GM12865 (cell line): ENCODE data around the gene MPZL1.

Experiments used
- DNase-seq: peaks from one replicate; pipeline ENCODE4 v3.0.0; 2010; ENCODE audit warnings: low read depth
- H3K4me3 ChIP-seq: 2 replicates; pipeline ENCODE4 v1.5.1; 2011; ENCODE audit warnings: mild to moderate bottlenecking, low read depth, low read length, control low read depth
- TF ChIP-seq, protein P1 (sequence below): IDR thresholded peaks from 2 replicates; pipeline ENCODE4 v1.5.1; 2011; ENCODE audit warnings: low read length, control low read depth, low read depth, inconsistent platforms; ENCODE audit not compliant: insufficient read depth; ENCODE audit errors: missing control alignments

MPZL1 gene

GRCh38 chr1:167721617-167722151 lies at the start of gene MPZL1:
TSS of gene MPZL1 (plus strand) at chr1:167721982. CDS start at chr1:167722152, 170 bp downstream.
- peak; percentile 97 for DNase-seq
- TF ChIP-seq, protein P1, sequence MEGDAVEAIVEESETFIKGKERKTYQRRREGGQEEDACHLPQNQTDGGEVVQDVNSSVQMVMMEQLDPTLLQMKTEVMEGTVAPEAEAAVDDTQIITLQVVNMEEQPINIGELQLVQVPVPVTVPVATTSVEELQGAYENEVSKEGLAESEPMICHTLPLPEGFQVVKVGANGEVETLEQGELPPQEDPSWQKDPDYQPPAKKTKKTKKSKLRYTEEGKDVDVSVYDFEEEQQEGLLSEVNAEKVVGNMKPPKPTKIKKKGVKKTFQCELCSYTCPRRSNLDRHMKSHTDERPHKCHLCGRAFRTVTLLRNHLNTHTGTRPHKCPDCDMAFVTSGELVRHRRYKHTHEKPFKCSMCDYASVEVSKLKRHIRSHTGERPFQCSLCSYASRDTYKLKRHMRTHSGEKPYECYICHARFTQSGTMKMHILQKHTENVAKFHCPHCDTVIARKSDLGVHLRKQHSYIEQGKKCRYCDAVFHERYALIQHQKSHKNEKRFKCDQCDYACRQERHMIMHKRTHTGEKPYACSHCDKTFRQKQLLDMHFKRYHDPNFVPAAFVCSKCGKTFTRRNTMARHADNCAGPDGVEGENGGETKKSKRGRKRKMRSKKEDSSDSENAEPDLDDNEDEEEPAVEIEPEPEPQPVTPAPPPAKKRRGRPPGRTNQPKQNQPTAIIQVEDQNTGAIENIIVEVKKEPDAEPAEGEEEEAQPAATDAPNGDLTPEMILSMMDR: no peak

GRCh38 chr1:167672831-167673230 lies 49.0 kb upstream of the MPZL1 start:
- TF ChIP-seq, protein P1: no peak
- no peak for DNase-seq
- H3K4me3 ChIP-seq: no peak overlapping the region

More at GRCh38 chr1:167721617-167722151, at the start of gene MPZL1:
- peak within 1 kb of the TSS; percentile 79 for H3K4me3 ChIP-seq

- TF ChIP-seq, protein P1: no peak
- DNase-seq: no peak
- no peak overlapping the region for H3K4me3 ChIP-seq
Measured at GRCh38 chr1:167673265-167673664, 48.5 kb upstream of the MPZL1 start.

DNA sequence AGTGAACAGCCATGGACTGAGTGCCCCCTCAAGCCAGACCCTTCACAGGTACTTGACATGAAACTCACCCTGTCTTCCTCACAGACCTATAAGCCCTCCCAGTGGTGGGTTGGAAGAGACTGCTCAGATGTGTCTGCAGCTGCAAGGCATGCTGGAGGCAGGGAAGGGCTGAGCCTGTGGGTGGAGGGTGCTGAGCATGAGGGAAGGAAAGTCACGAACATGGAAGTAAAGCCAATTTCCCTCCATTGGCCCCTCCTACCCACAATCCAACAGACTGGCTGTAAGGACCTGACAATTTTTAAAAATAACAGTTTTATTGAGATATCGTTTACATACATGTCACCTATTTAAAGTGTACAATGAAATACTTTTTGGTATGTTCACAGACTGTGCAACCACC lies 47.6 kb upstream of the MPZL1 start:
- DNase-seq: no peak
- H3K4me3 ChIP-seq: no peak overlapping the region
- TF ChIP-seq, protein P1: no peak

DNA sequence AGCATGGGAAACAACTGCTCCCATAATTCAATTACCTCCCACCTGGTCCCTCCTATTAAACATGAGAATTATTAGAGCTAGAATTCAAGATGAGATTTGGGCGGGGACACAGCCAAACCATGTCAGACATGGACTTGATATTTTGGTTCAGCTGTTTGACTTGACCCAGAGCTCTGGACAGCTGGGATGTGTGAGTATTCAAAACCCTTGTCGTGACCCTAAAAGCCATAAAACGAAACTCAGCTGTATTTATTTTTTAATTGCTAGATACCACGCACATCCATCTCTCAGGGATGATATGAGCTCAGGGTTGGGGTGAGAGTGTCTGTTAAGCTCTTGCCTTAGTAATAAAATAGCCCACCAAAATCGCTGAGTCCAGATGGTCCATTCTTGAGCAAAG lies 46.3 kb upstream of the MPZL1 start:
- H3K4me3 ChIP-seq: no peak overlapping the region
- TF ChIP-seq, protein P1: no peak
- DNase-seq: no peak

- DNase-seq: peak; percentile 86
- no peak overlapping the region; the same call in 1 of the 2 replicates for H3K4me3 ChIP-seq
- TF ChIP-seq, protein P1: no peak
Measured at GRCh38 chr1:167676205-167676915, 45.4 kb upstream of the MPZL1 start.
